Measurements from ENCODE around the gene TTLL8. TPM values are rescaled to one million over a fixed set of nuclear protein-coding genes. Genes with fewer than 3 reads are reported as not detected.
A peak's percentile ranks its signal among the peaks of the same experiment; 100 is the strongest.

TTLL8 gene
- total RNA-seq, 1 experiment from 2014 or later = not detected

DNA sequence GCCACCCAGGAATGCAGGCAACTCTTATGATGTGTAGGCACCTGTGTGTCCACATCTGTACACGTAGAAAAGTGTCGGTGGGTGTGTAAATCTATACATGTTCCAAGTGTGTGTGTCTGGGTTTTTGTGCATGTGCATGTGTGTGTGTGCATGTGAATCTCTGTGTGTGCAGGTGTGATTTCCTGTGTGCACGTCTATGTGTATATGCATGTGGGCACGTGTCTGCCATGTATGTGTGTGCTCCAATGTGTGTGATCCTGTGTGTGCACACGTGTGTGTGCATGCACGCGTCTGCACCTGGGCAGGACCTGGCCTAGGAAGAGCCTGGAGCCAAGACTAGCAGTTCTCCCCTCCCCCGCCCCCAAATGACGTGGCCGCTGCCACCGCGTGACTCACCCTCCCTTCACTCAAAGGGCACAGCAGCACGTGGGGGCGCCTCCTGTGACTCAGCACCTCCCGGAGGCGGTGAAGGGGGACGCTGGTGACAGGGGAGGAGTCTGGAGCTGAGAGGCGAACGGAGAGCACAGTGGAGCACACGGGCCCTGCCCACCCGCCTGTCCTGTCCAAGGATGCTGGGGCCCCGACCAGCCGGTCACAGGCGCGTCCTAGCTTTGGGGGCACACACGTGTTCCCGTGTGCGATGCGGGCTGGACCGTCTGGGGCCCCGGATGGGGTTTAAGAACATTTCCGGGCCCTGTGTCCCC lies 87.4 kb downstream of the TTLL8 start (continued):
- TF ChIP-seq TCF7 (CRISPR knock-in tag; IDR thresholded peaks at IDR 0.05; ENCODE audit: low read depth) (no peak), NFATC4 (CRISPR knock-in tag; IDR thresholded peaks at IDR 0.05) (no peak), IRF2 (CRISPR knock-in tag; IDR thresholded peaks at IDR 0.05; ENCODE audit: borderline replicate concordance, low read depth) (no peak), RELA (CRISPR knock-in tag; IDR thresholded peaks at IDR 0.05; ENCODE audit: borderline replicate concordance) (no peak), ZNF671 (CRISPR knock-in tag; IDR thresholded peaks at IDR 0.05) (no peak), ZNF532 (CRISPR knock-in tag; IDR thresholded peaks at IDR 0.05; ENCODE audit: borderline replicate concordance) (no peak), ZNF263 (CRISPR knock-in tag; IDR thresholded peaks at IDR 0.05; ENCODE audit: low read depth) (peak; percentile 78; the same call in 1 of the 2 replicates), NR1H2 (CRISPR knock-in tag; IDR thresholded peaks at IDR 0.05) (no peak), ZMAT4 (CRISPR knock-in tag; IDR thresholded peaks at IDR 0.05) (no peak), ZNF425 (CRISPR knock-in tag; conservative IDR thresholded peaks at IDR 0.05) (no peak), TEAD1 (CRISPR knock-in tag; IDR thresholded peaks at IDR 0.05) (no peak), CREB1 (CRISPR knock-in tag; IDR thresholded peaks at IDR 0.05) (no peak), MLX (CRISPR knock-in tag; IDR thresholded peaks at IDR 0.05) (no peak), ETV6 (CRISPR knock-in tag; IDR thresholded peaks at IDR 0.05) (no peak)
- TF ChIP-seq, protein P1, sequence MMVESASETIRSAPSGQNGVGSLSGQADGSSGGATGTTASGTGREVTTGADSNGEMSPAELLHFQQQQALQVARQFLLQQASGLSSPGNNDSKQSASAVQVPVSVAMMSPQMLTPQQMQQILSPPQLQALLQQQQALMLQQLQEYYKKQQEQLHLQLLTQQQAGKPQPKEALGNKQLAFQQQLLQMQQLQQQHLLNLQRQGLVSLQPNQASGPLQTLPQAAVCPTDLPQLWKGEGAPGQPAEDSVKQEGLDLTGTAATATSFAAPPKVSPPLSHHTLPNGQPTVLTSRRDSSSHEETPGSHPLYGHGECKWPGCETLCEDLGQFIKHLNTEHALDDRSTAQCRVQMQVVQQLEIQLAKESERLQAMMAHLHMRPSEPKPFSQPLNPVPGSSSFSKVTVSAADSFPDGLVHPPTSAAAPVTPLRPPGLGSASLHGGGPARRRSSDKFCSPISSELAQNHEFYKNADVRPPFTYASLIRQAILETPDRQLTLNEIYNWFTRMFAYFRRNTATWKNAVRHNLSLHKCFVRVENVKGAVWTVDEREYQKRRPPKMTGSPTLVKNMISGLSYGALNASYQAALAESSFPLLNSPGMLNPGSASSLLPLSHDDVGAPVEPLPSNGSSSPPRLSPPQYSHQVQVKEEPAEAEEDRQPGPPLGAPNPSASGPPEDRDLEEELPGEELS (CRISPR knock-in tag; IDR thresholded peaks at IDR 0.05) = 0 out of 2 replicates have a peak, but pooled peaks have one; percentile 18
- TF ChIP-seq, protein P2, sequence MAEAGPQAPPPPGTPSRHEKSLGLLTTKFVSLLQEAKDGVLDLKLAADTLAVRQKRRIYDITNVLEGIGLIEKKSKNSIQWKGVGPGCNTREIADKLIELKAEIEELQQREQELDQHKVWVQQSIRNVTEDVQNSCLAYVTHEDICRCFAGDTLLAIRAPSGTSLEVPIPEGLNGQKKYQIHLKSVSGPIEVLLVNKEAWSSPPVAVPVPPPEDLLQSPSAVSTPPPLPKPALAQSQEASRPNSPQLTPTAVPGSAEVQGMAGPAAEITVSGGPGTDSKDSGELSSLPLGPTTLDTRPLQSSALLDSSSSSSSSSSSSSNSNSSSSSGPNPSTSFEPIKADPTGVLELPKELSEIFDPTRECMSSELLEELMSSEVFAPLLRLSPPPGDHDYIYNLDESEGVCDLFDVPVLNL (CRISPR knock-in tag; IDR thresholded peaks at IDR 0.05; ENCODE audit: borderline replicate concordance, low read depth) = 0 out of 2 replicates have a peak, but pooled peaks have one; percentile 51
- TF ChIP-seq, protein P3, sequence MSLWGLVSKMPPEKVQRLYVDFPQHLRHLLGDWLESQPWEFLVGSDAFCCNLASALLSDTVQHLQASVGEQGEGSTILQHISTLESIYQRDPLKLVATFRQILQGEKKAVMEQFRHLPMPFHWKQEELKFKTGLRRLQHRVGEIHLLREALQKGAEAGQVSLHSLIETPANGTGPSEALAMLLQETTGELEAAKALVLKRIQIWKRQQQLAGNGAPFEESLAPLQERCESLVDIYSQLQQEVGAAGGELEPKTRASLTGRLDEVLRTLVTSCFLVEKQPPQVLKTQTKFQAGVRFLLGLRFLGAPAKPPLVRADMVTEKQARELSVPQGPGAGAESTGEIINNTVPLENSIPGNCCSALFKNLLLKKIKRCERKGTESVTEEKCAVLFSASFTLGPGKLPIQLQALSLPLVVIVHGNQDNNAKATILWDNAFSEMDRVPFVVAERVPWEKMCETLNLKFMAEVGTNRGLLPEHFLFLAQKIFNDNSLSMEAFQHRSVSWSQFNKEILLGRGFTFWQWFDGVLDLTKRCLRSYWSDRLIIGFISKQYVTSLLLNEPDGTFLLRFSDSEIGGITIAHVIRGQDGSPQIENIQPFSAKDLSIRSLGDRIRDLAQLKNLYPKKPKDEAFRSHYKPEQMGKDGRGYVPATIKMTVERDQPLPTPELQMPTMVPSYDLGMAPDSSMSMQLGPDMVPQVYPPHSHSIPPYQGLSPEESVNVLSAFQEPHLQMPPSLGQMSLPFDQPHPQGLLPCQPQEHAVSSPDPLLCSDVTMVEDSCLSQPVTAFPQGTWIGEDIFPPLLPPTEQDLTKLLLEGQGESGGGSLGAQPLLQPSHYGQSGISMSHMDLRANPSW (CRISPR knock-in tag; conservative IDR thresholded peaks at IDR 0.05; ENCODE audit: low read depth) = no peak
- TF ChIP-seq, protein P4, sequence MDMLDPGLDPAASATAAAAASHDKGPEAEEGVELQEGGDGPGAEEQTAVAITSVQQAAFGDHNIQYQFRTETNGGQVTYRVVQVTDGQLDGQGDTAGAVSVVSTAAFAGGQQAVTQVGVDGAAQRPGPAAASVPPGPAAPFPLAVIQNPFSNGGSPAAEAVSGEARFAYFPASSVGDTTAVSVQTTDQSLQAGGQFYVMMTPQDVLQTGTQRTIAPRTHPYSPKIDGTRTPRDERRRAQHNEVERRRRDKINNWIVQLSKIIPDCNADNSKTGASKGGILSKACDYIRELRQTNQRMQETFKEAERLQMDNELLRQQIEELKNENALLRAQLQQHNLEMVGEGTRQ (CRISPR knock-in tag; IDR thresholded peaks at IDR 0.05) = peak; percentile 81

All from WTC11 (cell line).